ENCODE measurements around the gene DLGAP1. TPM values are rescaled to one million over a fixed set of nuclear protein-coding genes. Genes with fewer than 3 reads are reported as not detected.
"Not testable (repeated sequence)": the region's sequence is repeated elsewhere in the genome, so short reads cannot be mapped to it uniquely, and the experiment has no call there.

Gene DLGAP1
- total RNA-seq, 3 donors from 2014 or later: 0.96 to 17.6 (median 5.2) TPM

GRCh38 chr18:3479978-3480509, 975.1 kb downstream of the DLGAP1 start:
- Histone ChIP-seq H3K27me3 (no peaks in the 10 kb centered on the region), H3K9me3 (no peaks in the 10 kb centered on the region), H3K36me3 (no peaks in the 10 kb centered on the region), H3K4me3 (no peak overlapping the region), H3K27ac (no peak overlapping the region), H3K4me1 (no peaks in the 10 kb centered on the region)
- TF ChIP-seq POLR2AphosphoS5 (IDR thresholded peaks at IDR 0.05) (no peak), CTCF (IDR thresholded peaks at IDR 0.05) (no peak), POLR2A (IDR thresholded peaks at IDR 0.05) (no peak)
- DNase-seq (ENCODE audit: low spot score in 2 of 2): no peak
- intact Hi-C loops (cut with DNase I; ENCODE audit: low total_unique reads): no loop called here

- no peak for TF ChIP-seq CTCF (IDR thresholded peaks at IDR 0.05)
- no peak for TF ChIP-seq POLR2A (IDR thresholded peaks at IDR 0.05)
- no peak for TF ChIP-seq POLR2AphosphoS5 (IDR thresholded peaks at IDR 0.05)
- intact Hi-C loops (cut with DNase I; ENCODE audit: low total_unique reads): no loop called here
Observed at GRCh38 chr18:3478262-3478978, 976.7 kb downstream of the DLGAP1 start.

GRCh38 chr18:3472681-3473544, 982.2 kb downstream of the DLGAP1 start:
- no peaks in the 10 kb centered on the region for H3K27me3 ChIP-seq
- H3K4me1 ChIP-seq: no peaks in the 10 kb centered on the region
- intact Hi-C loops (cut with DNase I; ENCODE audit: low total_unique reads): no loop called here

More at GRCh38 chr18:3478262-3478978, 976.7 kb downstream of the DLGAP1 start:
- H3K4me3 ChIP-seq: no peak overlapping the region
- no peak overlapping the region for H3K27ac ChIP-seq
- peaks cover 6 to 8% of the 10 kb centered on the region in 2 donors for H3K9me3 ChIP-seq
- H3K4me1 ChIP-seq: no peaks in the 10 kb centered on the region
- no peaks in the 10 kb centered on the region for H3K27me3 ChIP-seq
- no peak for DNase-seq (ENCODE audit: low spot score in 2 of 2)
- H3K36me3 ChIP-seq: no peaks in the 10 kb centered on the region

GRCh38 chr18:3472121-3472520, 983.0 kb downstream of the DLGAP1 start:
- H3K9me3 ChIP-seq; H3K27me3 ChIP-seq; H3K4me3 ChIP-seq; DNase-seq (ENCODE audit: low spot score in 2 of 2); H3K36me3 ChIP-seq; intact Hi-C loops (cut with DNase I; ENCODE audit: low total_unique reads); H3K4me1 ChIP-seq; H3K27ac ChIP-seq: not testable (repeated sequence)

More at GRCh38 chr18:3472681-3473544, 982.2 kb downstream of the DLGAP1 start:
- H3K27ac ChIP-seq: no peak overlapping the region
- TF ChIP-seq POLR2A (IDR thresholded peaks at IDR 0.05) (no peak), CTCF (IDR thresholded peaks at IDR 0.05) (no peak), POLR2AphosphoS5 (IDR thresholded peaks at IDR 0.05) (no peak)
- DNase-seq (ENCODE audit: low spot score in 2 of 2): no peak
- H3K9me3 ChIP-seq: peaks cover 6 to 8% of the 10 kb centered on the region in 2 donors
- H3K36me3 ChIP-seq: no peaks in the 10 kb centered on the region
- H3K4me3 ChIP-seq: no peak overlapping the region

- TF ChIP-seq POLR2AphosphoS5 (IDR thresholded peaks at IDR 0.05) (no peak), POLR2A (IDR thresholded peaks at IDR 0.05) (no peak), CTCF (IDR thresholded peaks at IDR 0.05) (no peak)
- no peak overlapping the region for H3K27ac ChIP-seq
- H3K9me3 ChIP-seq: peaks cover 6 to 8% of the 10 kb centered on the region in 2 donors
- no peak overlapping the region for H3K4me3 ChIP-seq
- H3K36me3 ChIP-seq: no peaks in the 10 kb centered on the region
- no peaks in the 10 kb centered on the region for H3K4me1 ChIP-seq
- no peaks in the 10 kb centered on the region for H3K27me3 ChIP-seq
- no peak for DNase-seq (ENCODE audit: low spot score in 2 of 2)
- intact Hi-C loops (cut with DNase I; ENCODE audit: low total_unique reads): no loop called here
Observed at GRCh38 chr18:3471141-3471648, 983.9 kb downstream of the DLGAP1 start.

Measured in breast epithelium (tissue), 4 donors.